Nucleus accumbens (tissue), 56 donors: Measurements from ENCODE around the gene MSH3.
"Not testable (repeated sequence)": the region's sequence is repeated elsewhere in the genome, so short reads cannot be mapped to it uniquely, and the experiment has no call there.

ENCODE experiments used
- DNase-seq, 56 donors: peaks; one replicate each; lab custom pipeline; 2025; lab: John Stamatoyannopoulos, UW

The MSH3 gene

GRCh38 chr5:80705216-80705769, 50.8 kb downstream of the MSH3 start:
- DNase-seq, result no peak

GRCh38 chr5:80705801-80706200, 51.3 kb downstream of the MSH3 start:
- no peak for DNase-seq

GRCh38 chr5:80706835-80707447, 52.5 kb downstream of the MSH3 start:
- peak in 1 of 56 donors; percentile 6 for DNase-seq

- no peak for DNase-seq
These were observed 53.2 kb downstream of the MSH3 start for GRCh38 chr5:80707645-80708044.

- DNase-seq, result no peak
These were observed 56.8 kb downstream of the MSH3 start for GRCh38 chr5:80711216-80711615.

GRCh38 chr5:80711938-80712337, 57.5 kb downstream of the MSH3 start:
- peak in 9 of 56 donors; percentile 0 to 30 (median 6) for DNase-seq

GRCh38 chr5:80712919-80713318, 58.5 kb downstream of the MSH3 start:
- DNase-seq, result no peak

GRCh38 chr5:80713631-80714030, 59.2 kb downstream of the MSH3 start:
- peak in 3 of 56 donors; percentile 3 to 5 (median 3) for DNase-seq

GRCh38 chr5:80714570-80715298, 60.3 kb downstream of the MSH3 start:
- no peak for DNase-seq

- no peak for DNase-seq
These were observed 61.4 kb downstream of the MSH3 start for GRCh38 chr5:80715887-80716286.

GRCh38 chr5:80720181-80720580, 65.7 kb downstream of the MSH3 start:
- no peak for DNase-seq

GRCh38 chr5:80722916-80723315, 68.5 kb downstream of the MSH3 start:
- no peak for DNase-seq

GRCh38 chr5:80725446-80725845, 71.0 kb downstream of the MSH3 start:
- no peak for DNase-seq

GRCh38 chr5:80736730-80737129, 82.3 kb downstream of the MSH3 start:
- DNase-seq, result no peak

- no peak for DNase-seq
These were observed 84.0 kb downstream of the MSH3 start for GRCh38 chr5:80738466-80738865.

GRCh38 chr5:80739057-80739456, 84.6 kb downstream of the MSH3 start:
- DNase-seq, result no peak

GRCh38 chr5:80739496-80739895, 85.0 kb downstream of the MSH3 start:
- no peak for DNase-seq

GRCh38 chr5:80739898-80740297, 85.4 kb downstream of the MSH3 start:
- DNase-seq, result no peak

GRCh38 chr5:80740488-80740887, 86.0 kb downstream of the MSH3 start:
- DNase-seq, result not testable (repeated sequence)

GRCh38 chr5:80740999-80741398, 86.5 kb downstream of the MSH3 start:
- no peak for DNase-seq

- DNase-seq, result no peak
These were observed 89.7 kb downstream of the MSH3 start for GRCh38 chr5:80744149-80744548.

GRCh38 chr5:80745490-80745889, 91.0 kb downstream of the MSH3 start:
- no peak for DNase-seq
